ENCODE measurements around the gene RNF14. TPM values are rescaled to one million over a fixed set of nuclear protein-coding genes. Genes with fewer than 3 reads are reported as not detected.
A peak's percentile ranks its signal among the peaks of the same experiment; 100 is the strongest.

Gene RNF14
- total and polyA plus RNA-seq, 9 of the 15 experiments (the other 6 are each of a cell fraction or from before 2014, with no cell fraction given): 36.3 to 140 (median 75.1) TPM

GRCh38 chr5:141923448-141924313 is 45.2 kb upstream of the RNF14 start, which contains the start of gene DELE1 (continued):
- TF ChIP-seq ZNF316 (IDR thresholded peaks at IDR 0.05) (no peak), YY1 (IDR thresholded peaks at IDR 0.05; ENCODE audit: borderline replicate concordance in 1 of 3, control insufficient read depth in 1 of 3, extremely low read depth in 1 of 3, insufficient read depth in 3 of 3, insufficient read length in 1 of 3, insufficient replicate concordance in 2 of 3, low read depth in 1 of 3, low read length in 2 of 3) (peak in 1 of 3 experiments; percentile 66), ELK1 (CRISPR knock-in tag; IDR thresholded peaks at IDR 0.05) (no peak), EGR1 (conservative IDR thresholded peaks at IDR 0.05) (peak; percentile 85), SMARCA4 (IDR thresholded peaks at IDR 0.05) (no peak), HDAC3 (IDR thresholded peaks at IDR 0.05; ENCODE audit: borderline replicate concordance, partially characterized antibody) (no peak), ELF4 (CRISPR knock-in tag; IDR thresholded peaks at IDR 0.05) (0 out of 2 replicates have a peak, but pooled peaks have one; percentile 34), FOXJ2 (tag; IDR thresholded peaks at IDR 0.05) (no peak), HDAC1 (IDR thresholded peaks at IDR 0.05) (peak in 1 of 2 experiments; percentile 82; a peak in 1 of 4 replicates), ZNF431 (CRISPR knock-in tag; IDR thresholded peaks at IDR 0.05) (peak; percentile 84), ZNF830 (CRISPR knock-in tag; IDR thresholded peaks at IDR 0.05) (no peak), ZNF589 (CRISPR knock-in tag; IDR thresholded peaks at IDR 0.05; ENCODE audit: low read depth) (no peak), MEF2D (tag; conservative IDR thresholded peaks at IDR 0.05; ENCODE audit: low read depth) (no peak), SAFB2 (IDR thresholded peaks at IDR 0.05; ENCODE audit: borderline replicate concordance, low read depth, low read length, severe bottlenecking) (no peak), ETV1 (tag; conservative IDR thresholded peaks at IDR 0.05; ENCODE audit: low read depth) (peak; percentile 72), RBM22 (IDR thresholded peaks at IDR 0.05; ENCODE audit: low read depth, low read length, poor library complexity, severe bottlenecking) (no peak), NFE2 (IDR thresholded peaks at IDR 0.05; ENCODE audit: low read depth) (no peak), ZNF445 (CRISPR knock-in tag; IDR thresholded peaks at IDR 0.05; ENCODE audit: low read depth) (no peak)
- TF ChIP-seq, protein P1, sequence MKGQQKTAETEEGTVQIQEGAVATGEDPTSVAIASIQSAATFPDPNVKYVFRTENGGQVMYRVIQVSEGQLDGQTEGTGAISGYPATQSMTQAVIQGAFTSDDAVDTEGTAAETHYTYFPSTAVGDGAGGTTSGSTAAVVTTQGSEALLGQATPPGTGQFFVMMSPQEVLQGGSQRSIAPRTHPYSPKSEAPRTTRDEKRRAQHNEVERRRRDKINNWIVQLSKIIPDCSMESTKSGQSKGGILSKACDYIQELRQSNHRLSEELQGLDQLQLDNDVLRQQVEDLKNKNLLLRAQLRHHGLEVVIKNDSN (CRISPR knock-in tag; IDR thresholded peaks at IDR 0.05): no peak
- TF ChIP-seq, protein P2, sequence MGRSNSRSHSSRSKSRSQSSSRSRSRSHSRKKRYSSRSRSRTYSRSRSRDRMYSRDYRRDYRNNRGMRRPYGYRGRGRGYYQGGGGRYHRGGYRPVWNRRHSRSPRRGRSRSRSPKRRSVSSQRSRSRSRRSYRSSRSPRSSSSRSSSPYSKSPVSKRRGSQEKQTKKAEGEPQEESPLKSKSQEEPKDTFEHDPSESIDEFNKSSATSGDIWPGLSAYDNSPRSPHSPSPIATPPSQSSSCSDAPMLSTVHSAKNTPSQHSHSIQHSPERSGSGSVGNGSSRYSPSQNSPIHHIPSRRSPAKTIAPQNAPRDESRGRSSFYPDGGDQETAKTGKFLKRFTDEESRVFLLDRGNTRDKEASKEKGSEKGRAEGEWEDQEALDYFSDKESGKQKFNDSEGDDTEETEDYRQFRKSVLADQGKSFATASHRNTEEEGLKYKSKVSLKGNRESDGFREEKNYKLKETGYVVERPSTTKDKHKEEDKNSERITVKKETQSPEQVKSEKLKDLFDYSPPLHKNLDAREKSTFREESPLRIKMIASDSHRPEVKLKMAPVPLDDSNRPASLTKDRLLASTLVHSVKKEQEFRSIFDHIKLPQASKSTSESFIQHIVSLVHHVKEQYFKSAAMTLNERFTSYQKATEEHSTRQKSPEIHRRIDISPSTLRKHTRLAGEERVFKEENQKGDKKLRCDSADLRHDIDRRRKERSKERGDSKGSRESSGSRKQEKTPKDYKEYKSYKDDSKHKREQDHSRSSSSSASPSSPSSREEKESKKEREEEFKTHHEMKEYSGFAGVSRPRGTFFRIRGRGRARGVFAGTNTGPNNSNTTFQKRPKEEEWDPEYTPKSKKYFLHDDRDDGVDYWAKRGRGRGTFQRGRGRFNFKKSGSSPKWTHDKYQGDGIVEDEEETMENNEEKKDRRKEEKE (IDR thresholded peaks at IDR 0.05; ENCODE audit: borderline replicate concordance in 1 of 2, control insufficient read depth in 1 of 2, low read depth in 2 of 2, low read length in 1 of 2): no peak

Measured in K562 (cell line).